Heart left ventricle (tissue), 13 donors: ENCODE results near the gene FNBP1.

Experiments used
- CTCF ChIP-seq, 12 donors: fragments of 200-600 bp; sonication (generic) in 4 of 12; IDR thresholded peaks; one replicate each; pipeline versions ENCODE4 v1.5.0 to v1.8.0; 2018 to 2022; ENCODE audit warnings: antibody characterized with exemption in 12 of 12, mild to moderate bottlenecking in 5 of 12
- POLR2A ChIP-seq, 2 donors: fragments of 450-650 bp; IDR thresholded peaks; one replicate each; pipeline ENCODE4 v1.6.1; 2017; ENCODE audit warnings: antibody characterized with exemption in 2 of 2, mild to moderate bottlenecking in 2 of 2, moderate library complexity in 2 of 2
- donor health status: ischemic (EF 13 %, LVEDD 7.1; RV severe dilation, severe dysfunction).
- donor health status: DM: no; HTN: yes; CAD: no.
- donor health status: DM: no; HTN: no; CAD: no.
- donor health status: ischemic (EF 25% LVEDD 6.9; RV normal size, moderate dysfunction).
- donor health status: ischemic (EF 25% LVEDD 5.7; RV mildly dilated, moderate dysfunction).
- donor health status: ischemic (EF 35%, LVEDD 5.7; RV mildly dilated, moderate dysfunction).
- donor health status: nonischemic (EF 11% LVEDD 7.7; RV severe dilation, severe dysfunction).
- donor health status: DM: yes; HTN: yes; CAD: no.
- donor health status: PGD.
- donor health status: ischemic (EF 29% LVEDD 5.4; RV normal size, mild dysfunction).
- donor health status: nonischemic (EF 23%, LVEDD 6.1; RV moderate dilation, normal function).

- TF ChIP-seq CTCF (IDR thresholded peaks at IDR 0.05), result no peak
- no peak for TF ChIP-seq POLR2A (IDR thresholded peaks at IDR 0.05)
Measured at GRCh38 chr9:129854588-129855110, 188.3 kb downstream of the FNBP1 start.
